Muscle of leg (tissue), 11 donors: Measurements from ENCODE around the gene SAPCD2. TPM values are rescaled to one million over a fixed set of nuclear protein-coding genes. Genes with fewer than 3 reads are reported as not detected.

Experiments
- DNase-seq: peaks from one replicate; pipeline ENCODE4 v3.0.0; 2013
- H3K27ac ChIP-seq: one replicate; pipeline ENCODE4 v1.5.1; 2013; ENCODE audit warnings: mild to moderate bottlenecking, low read length, control low read depth
- H3K27me3 ChIP-seq: one replicate; pipeline ENCODE4 v1.6.1; 2013; ENCODE audit warnings: low read length; ENCODE audit not compliant: control insufficient read depth, insufficient read depth
- H3K36me3 ChIP-seq: one replicate; pipeline ENCODE4 v1.6.1; 2013; ENCODE audit warnings: low read length; ENCODE audit not compliant: control insufficient read depth, insufficient read depth
- H3K4me1 ChIP-seq: one replicate; pipeline ENCODE4 v1.6.1; 2013; ENCODE audit warnings: low read length; ENCODE audit not compliant: control insufficient read depth, insufficient read depth
- H3K4me3 ChIP-seq: one replicate; pipeline ENCODE4 v1.5.1; 2013; ENCODE audit warnings: low read length, control low read depth
- H3K9me3 ChIP-seq: replicated peaks from 2 replicates; pipeline ENCODE4 v1.6.1; 2013; ENCODE audit warnings: low read depth, low read length; ENCODE audit not compliant: control insufficient read depth
- WGBS: methylation state at CpG from one replicate; pipeline ENCODE4 v1.1.5; 2013; ENCODE audit warnings: missing lambda C conversion rate; ENCODE audit not compliant: insufficient coverage; 5-methylcytosine and 5-hydroxymethylcytosine counted together
- polyA plus RNA-seq, 8 donors: library from polyadenylated mRNA; unstranded; fragments of 120-200 nt; gene quantifications; one replicate each; pipeline versions ENCODE4 v1.2.1 to v1.2.3, GENCODE V29; 2013; ENCODE audit warnings: inconsistent platforms in 1 of 8, low replicate concordance in 1 of 8; ENCODE audit not compliant: insufficient read length in 8 of 8, insufficient read depth in 1 of 8
- total RNA-seq: library from RNA; stranded (reverse); fragments of 120-200 nt; gene quantifications from one replicate; pipeline ENCODE4 v1.2.4, GENCODE V29; 2013

The SAPCD2 gene
- total and polyA plus RNA-seq, 9 donors = 3.4 to 7.2 (median 5.3) TPM

GRCh38 chr9:137113385-137114159 is 43.2 kb upstream of the SAPCD2 start:
- H3K9me3 ChIP-seq = no peaks in the 10 kb centered on the region
- WGBS = 30% methylated on average over 40 of the region's 66 CpGs
- no peak for DNase-seq
- H3K4me1 ChIP-seq = peaks cover 14% of the 10 kb centered on the region
- H3K4me3 ChIP-seq = no peak overlapping the region
- H3K36me3 ChIP-seq = peaks cover 16% of the 10 kb centered on the region
- no peak overlapping the region for H3K27ac ChIP-seq
- peaks cover 23% of the 10 kb centered on the region for H3K27me3 ChIP-seq

GRCh38 chr9:137112564-137113384 is 42.4 kb upstream of the SAPCD2 start:
- Histone ChIP-seq H3K4me3 (no peak overlapping the region), H3K4me1 (peaks cover 14% of the 10 kb centered on the region), H3K27me3 (peaks cover 23% of the 10 kb centered on the region), H3K36me3 (peaks cover 24% of the 10 kb centered on the region), H3K9me3 (no peaks in the 10 kb centered on the region), H3K27ac (no peak overlapping the region)
- 82% methylated on average over 31 of the region's 42 CpGs for WGBS
- no peak for DNase-seq

GRCh38 chr9:137111788-137112563 is 41.6 kb upstream of the SAPCD2 start:
- peaks cover 14% of the 10 kb centered on the region for H3K4me1 ChIP-seq

GRCh38 chr9:137110911-137111787 is 40.8 kb upstream of the SAPCD2 start:
- Histone ChIP-seq H3K36me3 (peaks cover 39% of the 10 kb centered on the region), H3K27me3 (peaks cover 23% of the 10 kb centered on the region), H3K27ac (no peak overlapping the region), H3K4me3 (no peak overlapping the region), H3K4me1 (peaks cover 14% of the 10 kb centered on the region), H3K9me3 (no peaks in the 10 kb centered on the region)
- 77% methylated on average over 19 of the region's 28 CpGs for WGBS
- no peak for DNase-seq

More at GRCh38 chr9:137111788-137112563, 41.6 kb upstream of the SAPCD2 start:
- Histone ChIP-seq H3K27ac (no peak overlapping the region), H3K4me3 (no peak overlapping the region), H3K36me3 (peaks cover 32% of the 10 kb centered on the region), H3K27me3 (peaks cover 23% of the 10 kb centered on the region), H3K9me3 (no peaks in the 10 kb centered on the region)
- 76% methylated on average over 29 of the region's 35 CpGs for WGBS
- no peak for DNase-seq

GRCh38 chr9:137110147-137110910 is 40.0 kb upstream of the SAPCD2 start:
- no peak for DNase-seq
- Histone ChIP-seq H3K27me3 (peaks cover 19% of the 10 kb centered on the region), H3K4me3 (no peak overlapping the region), H3K27ac (no peak overlapping the region), H3K36me3 (peaks cover 47% of the 10 kb centered on the region), H3K9me3 (no peaks in the 10 kb centered on the region), H3K4me1 (peaks cover 8% of the 10 kb centered on the region)
- WGBS = 85% methylated on average over 32 of the region's 38 CpGs

- Histone ChIP-seq H3K4me3 (no peak overlapping the region), H3K4me1 (peaks cover 2% of the 10 kb centered on the region), H3K27me3 (peaks cover 13% of the 10 kb centered on the region), H3K36me3 (peaks cover 55% of the 10 kb centered on the region), H3K9me3 (no peaks in the 10 kb centered on the region), H3K27ac (no peak overlapping the region)
- DNase-seq = no peak
- 81% methylated on average over 33 of the region's 34 CpGs for WGBS
Observed at GRCh38 chr9:137109250-137110146, 39.1 kb upstream of the SAPCD2 start.

GRCh38 chr9:137108608-137109249 is 38.4 kb upstream of the SAPCD2 start:
- 84% methylated on average over 28 of the region's 29 CpGs for WGBS
- peaks cover 62% of the 10 kb centered on the region for H3K36me3 ChIP-seq

GRCh38 chr9:137107982-137108381 is 37.6 kb upstream of the SAPCD2 start:
- no peak overlapping the region for H3K27ac ChIP-seq
- no peak for DNase-seq
- H3K27me3 ChIP-seq = peaks cover 5% of the 10 kb centered on the region
- H3K4me1 ChIP-seq = no peaks in the 10 kb centered on the region
- H3K4me3 ChIP-seq = no peak overlapping the region
- peaks cover 70% of the 10 kb centered on the region for H3K36me3 ChIP-seq
- no peaks in the 10 kb centered on the region for H3K9me3 ChIP-seq
- 96% methylated on average over 13 of the region's 17 CpGs for WGBS

More at GRCh38 chr9:137108608-137109249, 38.4 kb upstream of the SAPCD2 start:
- Histone ChIP-seq H3K9me3 (no peaks in the 10 kb centered on the region), H3K27me3 (peaks cover 13% of the 10 kb centered on the region), H3K27ac (no peak overlapping the region), H3K4me1 (peaks cover 2% of the 10 kb centered on the region), H3K4me3 (no peak overlapping the region)
- no peak for DNase-seq
